ENCODE results near the gene NGF. TPM values are rescaled to one million over a fixed set of nuclear protein-coding genes. Genes with fewer than 3 reads are reported as not detected.
A peak's percentile ranks its signal among the peaks of the same experiment; 100 is the strongest.

The NGF gene
- total and polyA plus RNA-seq, 2 experiments from 2014 or later = 0.48 TPM; not detected in 1

- Histone ChIP-seq H3K9me3 (ENCODE audit: low read depth) (no peaks in the 10 kb centered on the region), H3K27me3 (no peaks in the 10 kb centered on the region), H3K4me1 (ENCODE audit: low read depth) (no peaks in the 10 kb centered on the region), H3K36me3 (no peaks in the 10 kb centered on the region), H3K27ac (no peak overlapping the region), H3K4me3 (no peak overlapping the region)
- TF ChIP-seq CTCF (IDR thresholded peaks at IDR 0.05; ENCODE audit: low read depth, low read length) = no peak
- DNase-seq (ENCODE audit: low read depth in 1 of 2, low spot score in 1 of 2) = no peak
These were observed 73.0 kb downstream of the NGF start for GRCh38 chr1:115265099-115265498.

- Histone ChIP-seq H3K9me3 (ENCODE audit: low read depth) (peaks cover 3% of the 10 kb centered on the region), H3K27me3 (no peaks in the 10 kb centered on the region), H3K4me3 (no peak overlapping the region), H3K36me3 (no peaks in the 10 kb centered on the region), H3K4me1 (ENCODE audit: low read depth) (no peaks in the 10 kb centered on the region), H3K27ac (no peak overlapping the region)
- TF ChIP-seq CTCF (IDR thresholded peaks at IDR 0.05; ENCODE audit: low read depth, low read length) = no peak
- DNase-seq (ENCODE audit: low read depth in 1 of 2, low spot score in 1 of 2) = peak in 1 of 2 donors; percentile 60
These were observed 75.2 kb downstream of the NGF start for GRCh38 chr1:115262886-115263285.

GRCh38 chr1:115261496-115261895 lies 76.6 kb downstream of the NGF start:
- Histone ChIP-seq H3K27me3 (no peaks in the 10 kb centered on the region), H3K9me3 (ENCODE audit: low read depth) (peaks cover 5% of the 10 kb centered on the region), H3K4me3 (no peak overlapping the region), H3K27ac (no peak overlapping the region), H3K4me1 (ENCODE audit: low read depth) (no peaks in the 10 kb centered on the region), H3K36me3 (no peaks in the 10 kb centered on the region)
- TF ChIP-seq CTCF (IDR thresholded peaks at IDR 0.05; ENCODE audit: low read depth, low read length) = no peak
- DNase-seq (ENCODE audit: low read depth in 1 of 2, low spot score in 1 of 2) = no peak

GRCh38 chr1:115258302-115258866 lies 79.7 kb downstream of the NGF start:
- H3K4me1 ChIP-seq (ENCODE audit: low read depth) = no peaks in the 10 kb centered on the region
- peak in 1 of 2 donors; percentile 72 for DNase-seq (ENCODE audit: low read depth in 1 of 2, low spot score in 1 of 2)
- no peak for TF ChIP-seq CTCF (IDR thresholded peaks at IDR 0.05; ENCODE audit: low read depth, low read length)
- no peak overlapping the region for H3K4me3 ChIP-seq
- no peak overlapping the region for H3K27ac ChIP-seq
- peaks cover 5% of the 10 kb centered on the region for H3K9me3 ChIP-seq (ENCODE audit: low read depth)
- H3K27me3 ChIP-seq = no peaks in the 10 kb centered on the region
- no peaks in the 10 kb centered on the region for H3K36me3 ChIP-seq

GRCh38 chr1:115257591-115257990 lies 80.5 kb downstream of the NGF start:
- H3K27me3 ChIP-seq = no peaks in the 10 kb centered on the region
- H3K27ac ChIP-seq = no peak overlapping the region
- no peaks in the 10 kb centered on the region for H3K36me3 ChIP-seq
- peaks cover 5% of the 10 kb centered on the region for H3K9me3 ChIP-seq (ENCODE audit: low read depth)
- no peak for TF ChIP-seq CTCF (IDR thresholded peaks at IDR 0.05; ENCODE audit: low read depth, low read length)
- no peak overlapping the region for H3K4me3 ChIP-seq
- no peak for DNase-seq (ENCODE audit: low read depth in 1 of 2, low spot score in 1 of 2)
- no peaks in the 10 kb centered on the region for H3K4me1 ChIP-seq (ENCODE audit: low read depth)

Data from cardiac muscle cell (in vitro differentiated cells and primary cell).